ENCODE measurements around the gene ACOT6.
"Not testable (repeated sequence)": the region's sequence is repeated elsewhere in the genome, so short reads cannot be mapped to it uniquely, and the experiment has no call there.

ACOT6 gene

DNA sequence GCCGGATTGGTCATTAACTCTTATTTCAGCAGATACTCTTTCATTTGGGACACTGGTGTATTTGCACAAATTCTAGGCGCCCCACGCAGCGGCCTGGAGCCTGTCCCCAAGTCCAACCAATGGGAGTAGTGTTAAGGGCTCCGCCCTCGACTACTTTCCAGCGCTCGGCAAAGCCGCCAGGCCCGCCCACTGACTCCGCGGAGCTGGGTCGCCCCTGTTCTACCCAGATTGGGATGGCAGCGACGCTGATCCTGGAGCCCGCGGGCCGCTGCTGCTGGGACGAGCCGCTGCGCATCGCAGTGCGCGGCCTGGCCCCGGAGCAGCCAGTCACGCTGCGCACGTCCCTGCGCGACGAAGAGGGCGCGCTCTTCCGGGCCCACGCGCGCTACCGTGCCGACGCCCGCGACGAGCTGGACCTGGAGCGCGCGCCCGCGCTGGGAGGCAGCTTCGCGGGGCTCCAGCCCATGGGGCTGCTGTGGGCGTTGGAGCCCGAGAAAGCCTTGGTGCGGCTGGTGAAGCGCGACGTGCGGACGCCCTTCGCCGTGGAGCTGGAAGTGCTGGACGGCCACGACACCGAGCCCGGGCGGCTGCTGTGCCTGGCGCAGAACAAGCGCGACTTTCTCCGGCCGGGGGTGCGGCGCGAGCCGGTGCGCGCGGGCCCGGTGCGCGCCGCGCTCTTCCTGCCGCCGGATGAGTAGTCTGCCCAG lies at the start of gene ACOT6:
Gene ACOT6 (plus strand): TSS at position 179 of the 707 bp plus-strand sequence. CDS start 55 bp downstream, at position 234.
- FAIRE-seq = peak; percentile 57

GRCh38 chr14:73562696-73563095 lies 49.6 kb upstream of the ACOT6 start:
- FAIRE-seq = not testable (repeated sequence)

DNA sequence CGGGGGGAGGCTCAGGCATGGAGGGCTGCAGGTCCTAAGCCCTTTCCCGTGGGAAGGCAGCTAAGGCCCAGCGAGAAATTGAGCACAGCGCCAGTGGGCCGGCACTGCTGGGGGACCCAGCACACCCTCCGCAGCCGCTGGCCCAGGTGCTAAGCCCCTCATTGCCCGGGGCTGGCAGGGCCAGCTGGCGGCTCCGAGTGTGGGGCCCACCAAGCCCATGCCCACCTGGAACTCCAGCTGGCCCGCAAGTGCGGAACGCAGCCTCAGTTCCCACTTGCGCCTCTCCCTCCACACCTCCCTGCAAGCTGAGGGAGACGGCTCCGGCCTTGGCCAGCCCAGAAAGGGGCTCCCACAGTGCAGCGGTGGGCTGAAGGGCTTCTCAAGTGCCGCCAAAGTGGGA lies 45.9 kb upstream of the ACOT6 start:
- FAIRE-seq = not testable (repeated sequence)

GRCh38 chr14:73566935-73567334 lies 45.4 kb upstream of the ACOT6 start:
- not testable (repeated sequence) for FAIRE-seq

- no peak for FAIRE-seq
Observed at GRCh38 chr14:73567358-73567757, 45.0 kb upstream of the ACOT6 start.

GRCh38 chr14:73567951-73568885 lies 44.1 kb upstream of the ACOT6 start:
- no peak for FAIRE-seq

DNA sequence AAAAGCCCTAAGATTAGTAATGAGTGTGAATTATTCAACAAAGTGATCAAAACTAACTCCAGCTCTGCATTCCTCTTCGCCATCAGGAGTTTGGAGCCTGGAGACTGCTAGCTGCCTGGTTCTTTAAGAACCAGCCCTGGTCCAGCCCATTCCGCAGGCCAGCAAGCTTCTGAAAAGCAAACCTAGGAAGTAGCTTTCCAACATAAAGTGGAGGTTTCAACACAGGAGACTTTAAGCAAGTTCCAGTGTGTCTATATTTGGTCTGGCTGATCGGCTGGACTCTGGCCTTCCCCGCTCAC lies 43.5 kb upstream of the ACOT6 start:
- not testable (repeated sequence) for FAIRE-seq

GRCh38 chr14:73569185-73569958 lies 42.9 kb upstream of the ACOT6 start, which contains the start of gene ACOT2:
TSS of gene ACOT2 (plus strand) at chr14:73569213. CDS start at chr14:73569241, 28 bp downstream.
- FAIRE-seq = peak; percentile 66

GRCh38 chr14:73570913-73571312 lies 41.4 kb upstream of the ACOT6 start:
- FAIRE-seq = peak; percentile 79

DNA sequence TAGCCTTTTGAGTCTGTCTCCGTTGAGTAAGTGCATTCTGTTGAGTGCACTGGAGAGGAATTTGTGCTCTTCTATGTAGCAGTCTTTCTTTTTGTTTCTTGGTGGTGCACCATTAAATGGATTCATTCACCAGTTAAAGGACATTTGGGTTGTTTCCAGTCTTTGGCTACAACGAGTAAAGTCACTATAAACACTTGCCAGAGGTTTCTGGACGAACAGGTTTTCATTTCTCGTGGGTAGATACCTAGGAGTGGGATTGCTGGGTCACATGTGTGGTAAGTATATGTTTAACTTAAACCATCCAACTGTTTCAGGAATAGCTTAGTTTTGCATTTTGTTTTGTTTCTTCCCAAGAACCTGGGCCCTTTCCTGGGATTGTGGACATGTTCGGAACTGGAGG lies 39.3 kb upstream of the ACOT6 start:
- not testable (repeated sequence) for FAIRE-seq

- not testable (repeated sequence) for FAIRE-seq
Observed at GRCh38 chr14:73573740-73574139, 38.6 kb upstream of the ACOT6 start.

DNA sequence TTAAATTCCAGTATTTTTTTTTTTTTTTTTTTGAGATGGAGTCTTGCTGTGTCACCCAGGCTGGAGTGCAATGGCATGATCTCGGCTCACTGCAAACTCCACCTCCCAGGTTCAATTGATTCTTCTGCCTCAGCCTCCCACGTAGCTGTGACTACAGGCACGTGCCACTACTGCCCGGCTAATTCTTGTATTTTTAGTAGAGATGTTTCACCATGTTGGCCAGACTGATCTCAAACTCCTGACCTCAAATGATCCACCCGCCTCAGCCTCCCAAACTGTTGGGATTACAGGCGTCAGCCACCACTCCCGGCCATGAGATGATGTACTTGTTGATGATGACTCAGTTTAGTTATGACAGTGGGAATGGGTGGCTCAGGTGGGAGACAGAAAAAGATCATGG lies 38.1 kb upstream of the ACOT6 start:
- not testable (repeated sequence) for FAIRE-seq

DNA sequence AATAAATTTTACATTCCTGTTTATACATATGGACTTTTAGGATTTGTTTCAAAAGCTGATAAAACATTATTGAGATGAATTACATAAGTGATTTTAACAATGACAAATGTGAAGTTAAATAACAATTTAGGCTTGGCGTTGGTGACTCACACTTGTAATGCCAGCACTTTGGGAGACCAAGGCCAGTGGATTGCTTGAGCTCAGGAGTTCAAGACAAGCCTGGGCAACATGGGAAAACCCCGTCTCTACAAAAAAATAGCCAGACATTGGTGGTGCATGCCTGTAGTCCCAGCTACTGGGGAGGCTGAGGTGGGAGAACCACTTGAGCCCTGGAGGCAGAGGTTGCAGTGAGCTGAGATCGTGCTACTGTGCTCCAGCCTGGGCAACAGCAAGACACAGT lies 35.9 kb upstream of the ACOT6 start:
- no peak for FAIRE-seq

DNA sequence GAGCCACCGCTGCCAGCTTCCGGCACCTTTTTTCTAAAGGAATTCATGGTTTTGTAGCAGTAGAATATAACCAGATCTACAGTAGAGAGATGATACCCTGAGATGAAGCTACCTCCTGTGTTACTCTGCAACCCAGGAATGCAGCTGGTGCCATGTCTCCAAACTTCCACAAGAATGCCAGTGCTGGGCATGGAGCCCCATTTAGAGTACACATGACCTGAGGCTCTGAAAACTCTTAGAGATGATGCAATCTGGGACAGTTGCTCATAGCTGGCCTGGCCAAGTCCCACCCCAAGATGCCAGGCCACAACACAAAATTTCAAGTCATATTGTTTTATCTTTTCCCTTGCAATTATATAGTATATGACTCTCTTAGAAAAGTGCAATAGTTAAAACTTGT lies 35.1 kb upstream of the ACOT6 start:
- not testable (repeated sequence) for FAIRE-seq

GRCh38 chr14:73582102-73582979 lies 30.0 kb upstream of the ACOT6 start:
- FAIRE-seq = not testable (repeated sequence)

DNA sequence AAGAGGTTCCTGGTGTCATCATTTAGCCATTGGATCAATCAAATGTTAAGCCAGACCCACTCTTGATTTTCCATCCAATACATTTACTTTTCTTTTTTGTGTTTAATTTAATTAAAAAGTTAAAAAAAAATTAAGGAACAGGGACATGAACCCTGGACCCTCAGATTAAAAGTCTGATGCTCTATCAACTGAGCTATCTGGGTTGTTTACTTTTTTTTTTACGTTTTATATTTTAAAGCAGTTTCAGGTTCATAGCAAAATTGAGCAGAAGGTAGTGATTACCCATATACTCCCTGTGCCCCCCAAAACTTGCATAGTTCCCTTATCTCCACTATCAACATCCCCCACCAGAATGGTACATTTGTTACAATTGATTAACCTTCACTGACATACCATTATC lies 23.6 kb upstream of the ACOT6 start:
- FAIRE-seq = no peak

DNA sequence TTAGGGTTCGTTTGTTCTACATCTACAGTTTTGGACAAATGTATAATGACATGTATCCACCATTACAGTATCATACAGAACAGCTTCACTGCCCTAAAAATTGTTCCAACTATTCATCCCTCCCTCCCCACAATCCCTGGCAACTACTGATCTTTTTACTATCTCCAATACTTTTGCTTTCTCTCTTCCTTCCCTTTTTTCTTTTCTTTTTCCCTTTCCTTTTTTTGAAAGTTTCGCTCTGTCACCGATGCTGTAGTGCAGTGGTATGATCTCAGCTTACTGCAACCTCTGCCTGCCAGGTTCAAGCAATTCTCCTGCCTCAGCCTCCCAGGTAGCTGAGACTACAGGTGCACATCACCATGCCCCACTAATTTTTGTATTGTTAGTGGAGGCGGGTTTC lies 23.2 kb upstream of the ACOT6 start:
- FAIRE-seq = no peak

GRCh38 chr14:73590673-73591004 lies 21.7 kb upstream of the ACOT6 start:
- FAIRE-seq = not testable (repeated sequence)

DNA sequence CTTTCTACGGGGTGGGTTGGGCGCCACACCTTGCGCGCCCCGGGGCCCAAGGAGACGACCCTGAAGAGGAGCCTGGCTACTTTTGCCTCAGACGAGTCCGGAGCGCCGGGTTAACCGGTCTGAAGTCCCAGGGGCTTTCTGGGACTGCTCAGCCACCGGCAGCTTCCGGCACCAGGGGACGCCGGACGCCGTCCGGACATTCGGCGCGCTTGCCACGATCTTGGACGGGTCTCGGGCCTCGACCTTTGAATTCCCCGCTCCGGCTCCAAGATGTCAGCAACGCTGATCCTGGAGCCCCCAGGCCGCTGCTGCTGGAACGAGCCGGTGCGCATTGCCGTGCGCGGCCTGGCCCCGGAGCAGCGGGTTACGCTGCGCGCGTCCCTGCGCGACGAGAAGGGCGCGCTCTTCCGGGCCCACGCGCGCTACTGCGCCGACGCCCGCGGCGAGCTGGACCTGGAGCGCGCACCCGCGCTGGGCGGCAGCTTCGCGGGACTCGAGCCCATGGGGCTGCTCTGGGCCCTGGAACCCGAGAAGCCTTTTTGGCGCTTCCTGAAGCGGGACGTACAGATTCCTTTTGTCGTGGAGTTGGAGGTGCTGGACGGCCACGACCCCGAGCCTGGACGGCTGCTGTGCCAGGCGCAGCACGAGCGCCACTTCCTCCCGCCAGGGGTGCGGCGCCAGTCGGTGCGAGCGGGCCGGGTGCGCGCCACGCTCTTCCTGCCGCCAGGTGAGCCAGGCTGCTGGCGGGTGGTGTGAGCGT lies 20.4 kb upstream of the ACOT6 start, which contains the start of gene ACOT4:
Gene ACOT4 (plus strand): TSS at position 184 of the 760 bp plus-strand sequence. CDS start 87 bp downstream, at position 271.
- FAIRE-seq = no peak

GRCh38 chr14:73594491-73594890 lies 17.8 kb upstream of the ACOT6 start:
- no peak for FAIRE-seq

GRCh38 chr14:73599499-73599898 lies 12.8 kb upstream of the ACOT6 start:
- FAIRE-seq = no peak

Data from G401.6 (cell line).